Fibroblast of skin of left quadriceps (primary cell): ENCODE results near the gene MAPK4.

Experiments used
- DNase-seq, 2 experiments: peaks; one replicate each; pipeline ENCODE4 v3.0.0-alpha.2; 2013; ENCODE audit warnings: low read depth in 2 of 2

The MAPK4 gene

DNA sequence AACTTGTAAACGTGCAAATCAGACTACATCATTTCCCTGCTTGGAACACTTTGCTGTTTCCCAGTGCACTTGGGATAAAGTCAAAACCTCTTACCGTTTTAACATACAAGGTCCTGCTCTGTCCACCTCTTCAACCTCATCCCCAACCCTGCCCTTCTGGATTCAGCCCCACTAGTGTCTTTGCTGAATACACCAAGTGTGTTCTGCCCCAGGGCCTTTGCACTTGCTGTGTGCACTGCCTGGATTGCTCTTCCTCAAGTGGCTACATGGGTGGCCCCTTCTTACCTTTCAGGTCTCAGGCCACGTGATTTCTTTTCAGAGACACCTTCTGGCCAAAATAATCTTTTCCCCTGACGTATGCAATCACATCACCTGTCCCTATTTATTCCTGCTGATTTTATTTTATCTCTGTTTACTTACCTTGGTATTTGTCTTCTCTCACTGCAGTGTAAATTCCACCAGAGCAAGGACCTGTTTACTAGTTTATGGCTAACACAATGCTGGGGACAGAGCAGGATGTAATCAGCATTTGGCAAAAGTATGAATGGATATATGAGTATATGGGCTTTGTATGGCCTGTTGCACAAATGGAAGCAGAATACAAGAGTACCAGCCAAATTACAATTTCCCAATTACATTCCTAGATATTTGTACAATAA lies 63.9 kb downstream of the MAPK4 start:
- DNase-seq: no peak

DNA sequence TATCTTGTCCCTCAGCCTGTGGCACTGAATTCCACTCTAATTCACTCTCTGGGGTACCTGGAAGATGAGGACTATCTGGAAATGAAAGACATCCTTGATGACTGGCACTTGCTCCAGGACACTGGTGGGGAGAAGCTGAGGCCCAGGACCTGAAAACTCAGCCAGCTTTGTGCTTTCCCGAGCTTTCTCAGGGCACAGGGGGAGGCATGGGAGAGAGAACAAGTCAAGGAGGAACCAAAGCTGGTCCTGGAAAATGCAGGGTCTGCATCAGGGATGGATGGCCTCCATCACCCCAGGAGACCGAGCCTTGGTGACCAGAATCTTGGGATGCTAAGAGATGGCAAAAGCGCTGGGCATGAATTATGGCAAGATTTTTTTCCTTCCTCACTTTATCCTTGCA lies 65.1 kb downstream of the MAPK4 start:
- DNase-seq: no peak

DNA sequence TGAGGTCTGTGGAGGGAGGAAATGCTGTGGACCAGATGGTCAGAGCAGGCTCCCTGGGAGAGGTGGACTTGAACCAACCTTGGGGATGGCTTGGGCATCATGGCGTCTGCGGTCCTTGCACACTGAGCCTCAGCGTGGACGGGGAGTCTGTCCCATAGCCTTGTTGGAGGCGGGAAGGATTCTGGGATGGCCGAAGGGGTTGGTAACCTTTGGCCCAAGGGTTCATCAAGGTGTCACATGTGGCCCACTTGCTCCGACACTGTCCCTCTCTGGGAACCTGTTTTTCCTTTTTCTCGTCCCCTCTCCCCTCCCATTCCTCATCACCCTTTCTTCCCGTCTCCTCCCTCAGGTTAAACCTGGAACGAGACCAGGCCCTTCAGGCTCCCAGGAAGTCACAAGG lies 66.4 kb downstream of the MAPK4 start:
- DNase-seq: no peak

DNA sequence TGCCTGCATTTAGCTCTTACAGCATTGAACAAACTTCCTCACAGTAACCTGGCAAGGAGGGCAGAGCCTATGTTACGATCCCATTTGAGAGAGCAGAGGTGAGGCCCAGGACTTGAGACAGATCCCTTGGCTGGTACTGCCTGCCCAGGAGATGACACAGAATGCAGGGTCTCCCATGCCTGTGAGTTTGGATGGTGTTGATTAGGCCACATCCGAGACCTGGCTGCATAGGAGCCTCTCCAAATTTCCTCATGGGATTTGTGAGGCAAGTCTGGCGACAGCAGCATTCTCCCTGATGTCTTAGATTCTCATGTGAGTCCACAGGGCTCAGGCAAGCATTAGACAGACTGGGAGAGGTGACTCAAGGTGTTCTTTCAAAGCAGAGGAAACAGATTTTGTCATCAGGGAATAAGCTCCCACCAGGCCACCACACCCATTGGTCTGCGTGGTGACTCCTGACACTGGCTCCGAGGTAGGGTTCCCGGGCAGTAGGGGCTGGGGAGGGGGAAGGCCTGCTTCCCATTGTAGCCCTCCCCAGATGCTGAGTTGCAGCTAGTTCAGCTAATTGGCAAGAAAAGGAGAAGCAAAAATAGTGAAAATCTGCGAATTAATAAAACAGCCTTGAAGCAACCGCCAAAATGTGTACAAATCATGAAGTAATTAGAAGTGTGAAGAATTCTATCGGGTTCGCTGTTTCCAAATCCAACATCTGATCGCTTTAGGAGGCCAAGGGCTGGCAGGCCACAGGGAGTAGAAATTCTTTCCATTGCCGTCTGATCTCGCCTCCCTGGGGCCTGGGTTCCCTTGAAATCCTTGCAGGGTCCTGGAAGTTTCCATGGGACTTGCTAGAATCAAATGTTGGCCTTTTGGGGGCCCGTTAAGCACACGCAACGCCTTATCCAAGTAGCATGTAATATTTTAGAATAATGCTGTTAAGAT lies 68.0 kb downstream of the MAPK4 start:
- DNase-seq: no peak

DNA sequence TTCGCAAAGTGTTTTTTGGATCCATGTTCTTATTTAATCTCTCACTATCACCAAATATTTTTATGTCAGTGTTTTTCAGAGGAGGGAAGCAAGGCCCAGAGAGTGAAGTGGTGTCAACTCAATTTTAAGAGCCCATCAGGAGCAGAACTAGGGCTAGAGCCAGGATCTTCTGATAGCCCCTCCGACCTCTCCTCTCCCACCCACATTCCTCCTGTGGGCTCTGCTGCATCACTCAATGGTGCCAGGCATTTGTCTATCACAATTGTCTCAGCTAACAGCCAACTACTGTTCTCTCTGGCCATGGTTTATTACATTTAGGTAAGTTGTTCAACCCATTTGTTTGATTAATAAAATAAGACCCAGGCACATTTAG lies 68.6 kb downstream of the MAPK4 start:
- no peak for DNase-seq

DNA sequence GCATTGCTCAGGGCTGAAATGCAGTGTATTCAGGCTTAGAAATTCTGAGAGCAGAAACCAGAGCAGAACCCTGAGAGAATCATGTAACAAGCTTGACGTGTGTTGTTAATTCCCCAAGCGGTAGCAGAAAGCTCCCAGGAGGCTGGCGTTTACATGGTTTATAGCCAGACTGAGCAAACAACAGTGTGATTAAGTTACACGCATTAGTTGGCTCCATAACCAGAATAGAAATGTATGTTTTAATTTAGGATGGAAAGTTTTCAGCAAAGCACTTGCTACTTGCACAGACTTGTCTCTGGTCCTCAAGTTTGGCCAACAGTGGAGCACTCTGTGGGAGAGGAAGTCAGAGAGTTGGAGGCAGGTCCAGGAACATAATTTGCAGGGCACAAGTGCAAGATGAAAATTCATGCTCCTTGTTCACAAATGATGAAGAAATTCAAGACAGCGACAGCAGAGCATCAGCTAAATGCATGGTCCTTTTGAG lies 69.3 kb downstream of the MAPK4 start:
- peak; percentile 34 to 36 for DNase-seq

DNA sequence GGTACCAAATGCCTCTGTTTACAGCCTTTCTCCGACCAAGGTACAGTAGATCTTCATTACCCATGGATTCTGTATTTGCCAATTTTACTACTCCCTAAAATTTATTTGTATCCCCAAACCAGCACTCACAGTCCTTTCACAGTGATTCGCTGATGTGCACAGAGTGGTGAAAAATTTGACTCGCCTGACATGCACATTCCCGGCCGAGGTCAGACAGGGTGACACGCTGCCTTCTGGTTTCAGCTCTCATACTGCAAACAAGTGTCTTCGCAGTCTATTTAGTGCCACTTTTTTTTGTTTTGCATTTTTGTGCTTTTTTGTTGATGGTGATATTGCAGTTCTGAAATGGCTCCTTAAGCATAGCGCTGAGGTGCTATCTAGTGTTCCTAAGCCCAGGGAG lies 71.0 kb downstream of the MAPK4 start:
- DNase-seq: no peak

DNA sequence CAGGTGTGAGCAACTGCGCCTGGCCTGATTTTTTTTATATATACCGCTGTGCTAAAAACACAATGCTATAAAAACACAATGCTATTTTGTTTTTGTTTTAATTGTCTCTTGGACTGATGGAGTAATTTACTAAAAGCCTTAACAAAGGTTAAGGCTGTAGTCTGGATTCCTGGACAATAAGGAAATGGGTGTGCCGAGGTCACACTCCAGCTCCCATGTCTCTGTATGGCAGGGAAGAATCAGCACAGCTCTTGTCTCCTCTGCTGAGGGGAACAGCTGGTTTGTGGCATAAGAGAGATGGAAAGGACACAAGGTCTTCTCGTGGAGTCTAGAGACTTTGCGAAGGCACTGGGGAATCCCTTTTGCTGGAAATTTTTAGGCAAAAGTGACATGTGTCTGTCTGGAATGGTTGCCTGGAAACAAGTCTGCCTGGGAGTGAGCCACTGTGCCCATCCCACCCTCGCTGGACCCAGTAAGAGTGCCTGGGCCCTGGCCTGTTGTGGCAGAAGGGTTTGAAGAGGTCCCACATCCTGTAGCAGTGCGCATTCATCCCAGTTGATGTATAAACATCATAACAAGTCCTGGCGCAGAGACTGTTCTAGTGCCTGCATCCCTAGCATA lies 73.1 kb downstream of the MAPK4 start:
- no peak for DNase-seq

DNA sequence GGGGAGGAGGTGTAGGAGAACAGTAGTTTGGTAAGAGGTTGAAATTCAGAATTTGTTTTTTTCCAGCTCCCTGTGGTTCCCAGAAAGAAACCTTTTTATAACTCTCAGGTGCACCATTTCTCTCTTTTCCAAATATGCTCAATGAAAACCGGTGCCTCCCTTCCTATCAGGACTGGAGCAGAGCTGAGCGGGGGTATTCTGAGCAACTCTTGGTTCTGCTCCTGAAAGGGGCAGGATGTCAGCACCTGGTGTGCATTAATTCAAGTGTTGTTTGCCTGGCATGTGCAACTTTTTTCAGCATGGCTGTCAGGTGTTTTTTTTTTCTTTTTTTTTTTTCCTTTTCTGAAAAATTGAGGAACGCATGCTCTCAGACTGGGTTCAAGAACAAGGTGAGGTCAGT lies 74.1 kb downstream of the MAPK4 start:
- DNase-seq: no peak

DNA sequence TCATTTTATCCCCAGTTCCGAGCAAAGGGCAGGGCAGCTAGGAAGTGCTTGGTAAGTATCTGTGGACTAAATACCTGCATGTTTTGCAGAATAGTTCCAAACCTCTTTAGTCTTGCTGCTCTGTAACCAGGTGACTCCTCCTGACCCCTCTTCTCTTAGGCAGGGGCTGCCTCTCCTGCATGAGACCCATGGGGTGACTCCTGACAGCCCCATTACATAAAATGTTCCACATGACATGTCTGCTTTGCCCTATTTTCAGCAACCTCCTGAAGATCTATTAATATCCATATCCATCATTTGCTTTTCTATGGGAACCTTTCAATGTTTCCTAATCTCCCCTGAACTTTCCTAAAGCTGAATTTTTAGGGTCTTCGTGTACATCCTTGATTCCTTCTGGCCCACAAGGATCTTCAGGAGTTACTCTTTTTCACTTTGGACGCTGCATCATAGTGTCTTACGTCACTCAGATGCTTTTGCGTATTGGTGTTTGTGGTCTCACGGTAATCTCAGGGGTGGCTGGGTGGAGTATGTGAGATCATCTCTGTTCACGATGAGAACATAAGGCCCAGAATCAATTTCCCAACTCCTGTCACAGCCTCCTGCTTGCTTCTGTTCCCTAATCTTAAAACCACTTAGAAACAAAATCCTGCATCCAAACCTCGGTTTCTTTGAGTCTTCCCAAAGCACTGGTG lies 76.6 kb downstream of the MAPK4 start:
- no peak for DNase-seq

DNA sequence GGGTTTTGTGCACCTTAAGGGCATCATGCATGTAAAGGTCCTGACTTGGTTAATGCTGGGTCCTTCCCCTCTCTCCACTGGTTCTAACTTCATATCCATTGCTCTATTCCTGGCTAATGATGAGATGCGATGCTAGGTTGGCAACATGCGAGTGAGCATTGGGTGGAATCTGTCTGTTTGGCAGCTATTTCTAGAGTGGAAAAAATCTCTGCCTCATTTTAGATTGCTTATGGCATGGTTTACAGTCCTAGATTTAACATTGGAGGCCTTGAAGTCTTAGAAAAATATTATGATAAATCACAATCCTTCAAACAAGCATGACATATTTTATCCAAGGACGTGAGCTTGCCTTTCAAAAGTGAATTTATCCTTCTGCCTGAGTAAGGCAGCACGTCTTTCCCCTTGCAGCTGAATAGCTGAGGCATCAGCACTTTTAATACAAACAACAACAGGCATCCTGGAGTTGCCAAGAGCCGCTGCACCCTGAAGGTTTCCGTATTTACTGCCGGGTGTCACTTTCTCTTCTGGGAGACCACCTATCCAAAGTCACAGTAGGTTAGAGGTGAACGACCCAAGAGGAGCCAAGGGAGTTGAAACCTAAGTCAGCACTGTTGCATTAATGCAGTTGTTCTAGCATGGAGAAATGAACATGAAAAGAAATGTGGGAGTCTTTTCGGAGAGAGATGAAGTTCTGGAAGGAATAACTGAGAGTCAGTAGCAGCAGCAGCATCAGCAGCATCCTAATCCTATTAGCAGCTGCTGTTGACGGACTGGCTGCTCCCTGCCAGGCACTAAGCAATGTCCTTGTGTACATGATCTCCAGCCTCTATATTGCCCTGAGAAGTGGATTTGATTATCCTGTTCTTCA lies 78.4 kb downstream of the MAPK4 start:
- DNase-seq: no peak

DNA sequence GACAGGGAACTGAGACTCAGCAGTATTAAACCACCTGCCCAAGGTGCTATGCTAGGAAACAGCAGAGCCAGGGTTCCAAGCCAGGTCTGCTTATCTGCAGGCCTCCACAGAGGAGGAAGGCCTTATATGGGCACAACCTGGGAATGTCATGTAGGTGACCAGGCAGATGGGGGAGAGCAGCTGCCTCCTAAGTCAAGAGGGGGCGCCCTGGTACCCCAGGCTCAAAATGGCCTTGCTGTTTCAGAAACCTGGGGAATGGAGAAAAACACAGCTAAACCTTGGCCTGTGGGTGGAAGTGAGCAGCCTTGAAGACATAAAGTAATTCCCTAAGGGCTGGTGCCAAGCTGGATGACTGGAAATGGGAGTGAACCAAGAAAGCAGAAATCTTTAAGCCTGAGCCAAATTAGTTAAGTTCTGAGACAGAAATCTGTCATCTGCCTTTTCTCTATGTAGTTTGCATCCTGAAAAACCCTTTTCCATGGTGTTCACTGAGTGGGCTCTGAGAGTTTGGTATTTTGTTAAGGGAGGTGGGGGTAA lies 79.1 kb downstream of the MAPK4 start:
- DNase-seq: no peak

DNA sequence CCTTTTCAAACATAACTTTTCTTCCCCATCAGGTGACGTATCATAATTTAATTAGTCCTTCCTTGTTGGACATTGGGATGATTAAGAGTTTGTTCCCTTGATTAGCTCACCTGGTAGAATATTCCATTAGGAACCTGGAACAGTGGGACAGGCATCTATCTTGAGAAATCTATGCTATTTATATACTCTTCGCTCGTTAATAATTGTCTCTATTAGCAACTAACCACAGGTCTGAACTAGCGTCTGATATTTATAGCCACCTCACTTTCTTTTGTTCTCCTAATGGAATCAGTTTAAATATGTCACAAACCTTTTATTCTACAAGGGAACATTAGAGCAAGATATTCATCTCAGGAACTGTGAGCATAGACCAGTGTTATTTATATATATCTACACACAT lies 79.8 kb downstream of the MAPK4 start:
- DNase-seq: no peak

DNA sequence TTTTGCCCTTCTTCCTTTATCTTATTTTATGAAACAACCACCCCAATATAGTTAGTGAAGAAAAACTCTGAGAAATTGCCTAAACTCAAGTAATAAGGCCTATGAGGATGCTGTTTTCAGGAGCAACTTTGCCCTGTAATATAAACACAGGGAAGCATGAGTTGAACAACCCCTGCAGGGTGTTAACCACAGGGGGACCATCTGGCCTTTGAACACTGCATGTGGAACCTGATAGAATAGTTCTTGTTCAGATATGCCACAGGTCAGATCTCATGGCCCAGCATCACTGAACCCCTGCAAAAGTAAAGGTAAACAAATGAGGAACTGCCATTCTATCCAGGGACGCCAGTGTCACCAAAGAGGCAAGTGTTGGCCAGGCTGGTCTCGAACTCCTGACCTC lies 82.6 kb downstream of the MAPK4 start:
- DNase-seq: no peak

DNA sequence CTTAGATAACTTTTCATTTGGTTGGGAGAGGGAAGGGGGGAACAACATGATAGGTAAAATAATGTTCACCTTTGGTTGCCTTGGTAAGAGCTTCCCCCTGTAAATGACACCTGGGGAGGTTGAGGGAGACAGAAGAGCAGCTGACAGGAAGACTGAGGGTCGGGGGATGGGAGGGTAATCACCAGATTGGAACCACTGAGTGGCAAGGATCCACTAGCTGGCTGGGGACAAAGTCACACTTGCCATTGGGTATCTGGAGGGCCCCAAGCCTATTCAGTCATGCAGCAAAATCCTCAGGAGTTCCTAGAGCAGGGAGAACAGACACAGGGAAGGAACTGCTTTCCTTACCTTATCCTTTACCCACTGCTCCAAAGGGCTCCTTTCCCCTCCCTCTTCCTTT lies 84.3 kb downstream of the MAPK4 start:
- DNase-seq: no peak

DNA sequence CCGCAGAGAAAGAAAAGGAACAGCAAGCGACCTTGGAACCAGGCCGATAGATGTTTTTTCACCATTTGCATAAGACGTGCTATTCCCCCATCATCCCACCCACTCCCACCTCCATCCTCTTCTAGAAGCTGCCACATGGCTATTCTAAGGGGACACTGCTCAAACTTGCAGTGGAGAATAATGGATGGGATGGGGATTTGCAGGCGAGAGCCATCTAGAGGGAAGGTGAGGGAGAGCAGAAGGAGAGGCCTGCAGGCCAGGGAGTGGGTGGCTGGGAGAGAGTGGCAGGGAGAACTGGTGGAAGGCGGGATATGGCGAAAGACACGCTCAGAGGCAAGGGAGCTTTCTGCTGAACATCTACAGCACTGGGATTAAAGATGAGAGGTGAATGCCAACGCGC lies 84.9 kb downstream of the MAPK4 start:
- no peak for DNase-seq

DNA sequence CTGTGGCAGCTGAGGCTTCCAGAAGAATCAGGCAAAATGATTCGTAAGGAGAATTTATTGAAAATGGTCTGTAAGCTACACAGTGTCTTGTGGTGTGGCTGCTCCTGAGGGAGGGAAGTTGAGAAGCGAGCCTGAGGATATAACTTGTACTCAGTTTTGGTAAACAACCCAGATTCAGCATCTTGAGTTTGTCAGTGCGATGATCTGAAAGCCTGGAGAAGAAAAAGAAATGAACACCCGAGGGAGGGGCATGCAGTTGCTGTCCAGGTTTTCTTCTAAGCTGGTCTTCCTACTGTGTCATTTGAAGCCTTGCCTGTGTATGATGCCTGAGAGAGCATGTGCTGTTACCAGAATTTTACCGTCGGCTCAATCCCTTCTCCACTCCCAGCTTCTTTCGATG lies 87.3 kb downstream of the MAPK4 start:
- DNase-seq: no peak

DNA sequence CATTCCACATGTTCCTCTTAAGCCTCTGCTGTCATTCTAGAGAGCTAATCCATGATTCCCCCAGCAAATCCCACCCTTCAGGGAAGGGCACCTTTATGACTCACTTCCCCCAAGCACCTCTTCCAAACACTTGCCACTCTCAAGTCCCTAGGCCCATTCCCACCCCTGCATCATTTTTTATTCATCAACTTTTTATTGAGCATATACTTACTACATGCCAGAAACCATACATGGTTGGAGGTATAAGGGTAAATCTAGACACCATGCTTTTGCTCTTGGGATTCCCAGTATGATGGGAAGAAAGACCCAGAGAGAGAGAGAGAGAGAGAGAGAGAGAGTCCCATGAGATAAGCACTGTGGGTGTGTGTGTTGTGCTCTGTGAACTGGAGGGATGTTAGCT lies 87.9 kb downstream of the MAPK4 start:
- DNase-seq: no peak

DNA sequence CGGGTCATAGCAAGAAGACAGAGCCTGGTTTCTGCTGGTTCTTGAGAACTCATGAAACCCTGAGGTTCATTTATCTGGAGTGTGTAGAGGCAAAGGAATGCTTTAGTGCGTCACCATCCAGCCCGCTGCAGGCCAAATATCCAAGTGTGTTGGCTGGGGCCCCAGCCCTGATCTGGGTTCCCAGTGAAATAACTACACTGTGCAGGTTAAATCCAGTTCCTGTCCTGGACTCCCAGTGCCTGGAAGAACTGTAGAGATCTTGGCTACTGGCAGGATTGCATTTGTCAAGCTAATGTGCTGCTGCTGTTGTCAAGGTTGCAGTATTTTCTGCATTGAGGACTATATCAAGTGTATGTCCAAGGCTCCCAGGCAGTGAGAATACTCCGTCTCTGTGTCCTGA lies 89.9 kb downstream of the MAPK4 start:
- DNase-seq: no peak

DNA sequence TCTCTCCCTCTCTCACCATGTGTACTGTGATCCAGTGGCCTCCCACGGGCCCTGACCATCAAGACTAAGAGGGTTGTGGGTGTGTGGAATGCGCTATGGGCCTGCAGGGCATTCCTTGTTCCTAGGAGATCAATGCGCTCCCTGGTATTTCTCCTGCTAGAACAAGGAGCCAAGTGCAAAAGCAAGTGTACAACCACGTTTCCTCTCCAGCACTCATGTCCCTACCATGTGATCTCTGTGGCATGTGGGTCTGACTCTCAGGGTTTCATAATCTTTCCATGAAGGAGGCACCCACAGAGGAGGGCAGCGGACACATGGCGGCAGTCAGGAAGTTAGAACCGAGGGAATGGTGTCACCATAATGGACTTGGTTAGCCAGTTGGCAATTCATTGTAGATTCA lies 91.4 kb downstream of the MAPK4 start:
- DNase-seq: no peak
